Fibroblast of pulmonary artery (primary cell): Measurements from ENCODE around the gene ADAMTS3.
A peak's percentile ranks its signal among the peaks of the same experiment; 100 is the strongest.

ENCODE experiments used
- DNase-seq: peaks from one replicate; pipeline ENCODE4 v3.0.0-alpha.2; 2010; ENCODE audit warnings: low read depth
- H3K4me3 ChIP-seq: replicated peaks from 2 replicates; pipeline ENCODE4 v1.5.1; 2011; ENCODE audit warnings: low read depth, mild to moderate bottlenecking, control low read depth, low read length, moderate library complexity
- CTCF ChIP-seq: IDR thresholded peaks from 2 replicates; pipeline ENCODE4 v1.5.1; 2011; ENCODE audit warnings: mild to moderate bottlenecking, control low read depth, low read length, inconsistent platforms; ENCODE audit errors: missing control alignments

The ADAMTS3 gene

GRCh38 chr4:72567821-72568675 lies 973 bp downstream of the ADAMTS3 start:
- peak; percentile 89 for DNase-seq
- TF ChIP-seq CTCF = peak; percentile 57
- peak overlapping the region; percentile 77 for H3K4me3 ChIP-seq

- H3K4me3 ChIP-seq = peak overlapping the region; percentile 77
- no peak for TF ChIP-seq CTCF
- no peak for DNase-seq
Observed at GRCh38 chr4:72567036-72567435, 2.0 kb downstream of the ADAMTS3 start.

- TF ChIP-seq CTCF = no peak
- peak; percentile 29 for DNase-seq
- H3K4me3 ChIP-seq = no peak overlapping the region
Observed at GRCh38 chr4:72566464-72566972, 2.5 kb downstream of the ADAMTS3 start.

- TF ChIP-seq CTCF = no peak
- no peak overlapping the region for H3K4me3 ChIP-seq
- DNase-seq = no peak
Observed at GRCh38 chr4:72564789-72565188, 4.2 kb downstream of the ADAMTS3 start.

GRCh38 chr4:72564184-72564583 lies 4.8 kb downstream of the ADAMTS3 start:
- no peak overlapping the region for H3K4me3 ChIP-seq
- TF ChIP-seq CTCF = no peak
- peak; percentile 59 for DNase-seq

- DNase-seq = no peak
- TF ChIP-seq CTCF = no peak
- H3K4me3 ChIP-seq = no peak overlapping the region
Observed at GRCh38 chr4:72558655-72559054, 10.4 kb downstream of the ADAMTS3 start.

- H3K4me3 ChIP-seq = no peak overlapping the region
- TF ChIP-seq CTCF = no peak
- peak; percentile 58 for DNase-seq
Observed at GRCh38 chr4:72557021-72557420, 12.0 kb downstream of the ADAMTS3 start.
